ENCODE results near the gene RBM38.
A peak's percentile ranks its signal among the peaks of the same experiment; 100 is the strongest.

RBM38 gene

GRCh38 chr20:57412347-57413029, 21.3 kb downstream of the RBM38 start:
- peak overlapping the region; percentile 55 for H2BK15ac ChIP-seq (ENCODE audit: low read length)
- no peak overlapping the region for H2AFZ ChIP-seq (ENCODE audit: low read length)
- H3K4ac ChIP-seq (ENCODE audit: low read length): no peak overlapping the region
- H4K8ac ChIP-seq (ENCODE audit: low read depth, low read length): no peak overlapping the region
- H3K36me3 ChIP-seq (replicated peaks in 1 of 2; ENCODE audit: control insufficient read depth in 2 of 2, insufficient read depth in 2 of 2, low read length in 2 of 2): peaks cover 11 to 24% of the 10 kb centered on the region in 2 donors
- peaks cover 2% of the 10 kb centered on the region for H3K79me1 ChIP-seq (ENCODE audit: low read depth, low read length)
- H3K18ac ChIP-seq (ENCODE audit: low read length): peak overlapping the region; percentile 79
- no CpG with 5 or more reads among the region's 8 CpGs for WGBS, 2 donors (ENCODE audit: extremely low coverage in 2 of 2, insufficient read length in 2 of 2, insufficient replicate concordance in 1 of 2)
- H3K4me3 ChIP-seq (ENCODE audit: low read length in 2 of 2): no peak overlapping the region
- peak overlapping the region; percentile 21 for H2BK120ac ChIP-seq (ENCODE audit: low read depth, low read length)
- H4K91ac ChIP-seq (ENCODE audit: low read depth, low read length, poor library complexity): no peak overlapping the region
- H3K4me1 ChIP-seq (ENCODE audit: control insufficient read depth in 2 of 2, insufficient read depth in 1 of 2, low read depth in 1 of 2, low read length in 2 of 2): peaks cover 11 to 13% of the 10 kb centered on the region in 2 donors
- no peak overlapping the region for H3K27ac ChIP-seq (replicated peaks; ENCODE audit: low read length)
- H3K9me3 ChIP-seq (replicated peaks in 1 of 2; ENCODE audit: control insufficient read depth in 2 of 2, insufficient read depth in 1 of 2, low read depth in 1 of 2, low read length in 2 of 2): no peaks in the 10 kb centered on the region
- peak overlapping the region; percentile 91 for H2AK5ac ChIP-seq (ENCODE audit: low read depth, low read length)
- no peak overlapping the region for H3K9ac ChIP-seq (ENCODE audit: low read depth, low read length, poor library complexity)
- H3K4me2 ChIP-seq (ENCODE audit: insufficient read depth, low read length, poor library complexity, severe bottlenecking): no peak overlapping the region
- H3K14ac ChIP-seq (ENCODE audit: low read length): no peak overlapping the region
- peaks cover 0 to 6% (median 0%) of the 10 kb centered on the region in 3 experiments for H3K27me3 ChIP-seq (ENCODE audit: control insufficient read depth in 3 of 3, insufficient read depth in 3 of 3, low read depth in 1 of 3, low read length in 3 of 3)
- no peak for DNase-seq (ENCODE audit: low spot score)
- no peak overlapping the region for H2BK12ac ChIP-seq (ENCODE audit: low read length)
- H3K23ac ChIP-seq (ENCODE audit: low read depth, low read length, poor library complexity): peak overlapping the region; percentile 17
- no peak overlapping the region for H2BK5ac ChIP-seq (ENCODE audit: low read length)

GRCh38 chr20:57413986-57414385, 22.8 kb downstream of the RBM38 start:
- Histone ChIP-seq H2AFZ (ENCODE audit: low read length) (no peak overlapping the region), H2BK5ac (ENCODE audit: low read length) (peak overlapping the region; percentile 7), H2BK15ac (ENCODE audit: low read length) (peak overlapping the region; percentile 56), H4K8ac (ENCODE audit: low read depth, low read length) (no peak overlapping the region), H2BK120ac (ENCODE audit: low read depth, low read length) (no peak overlapping the region), H3K4me2 (ENCODE audit: insufficient read depth, low read length, poor library complexity, severe bottlenecking) (no peak overlapping the region), H3K9ac (ENCODE audit: low read depth, low read length, poor library complexity) (no peak overlapping the region), H3K27ac (replicated peaks; ENCODE audit: low read length) (no peak overlapping the region), H3K4me1 (ENCODE audit: control insufficient read depth in 2 of 2, insufficient read depth in 1 of 2, low read depth in 1 of 2, low read length in 2 of 2) (peaks cover 8 to 11% of the 10 kb centered on the region in 2 donors), H2BK12ac (ENCODE audit: low read length) (no peak overlapping the region), H4K91ac (ENCODE audit: low read depth, low read length, poor library complexity) (no peak overlapping the region), H3K9me3 (replicated peaks in 1 of 2; ENCODE audit: control insufficient read depth in 2 of 2, insufficient read depth in 1 of 2, low read depth in 1 of 2, low read length in 2 of 2) (no peaks in the 10 kb centered on the region), H3K27me3 (ENCODE audit: control insufficient read depth in 3 of 3, insufficient read depth in 3 of 3, low read depth in 1 of 3, low read length in 3 of 3) (peaks cover 0 to 6% (median 0%) of the 10 kb centered on the region in 3 experiments), H3K4me3 (ENCODE audit: low read length in 2 of 2) (no peak overlapping the region), H3K4ac (ENCODE audit: low read length) (no peak overlapping the region), H3K36me3 (replicated peaks in 1 of 2; ENCODE audit: control insufficient read depth in 2 of 2, insufficient read depth in 2 of 2, low read length in 2 of 2) (peaks cover 2 to 9% of the 10 kb centered on the region in 2 donors), H3K18ac (ENCODE audit: low read length) (no peak overlapping the region), H2AK5ac (ENCODE audit: low read depth, low read length) (peak overlapping the region; percentile 72), H3K23ac (ENCODE audit: low read depth, low read length, poor library complexity) (peak overlapping the region; percentile 37), H3K14ac (ENCODE audit: low read length) (no peak overlapping the region), H3K79me1 (ENCODE audit: low read depth, low read length) (no peaks in the 10 kb centered on the region)
- WGBS, 2 donors (ENCODE audit: extremely low coverage in 2 of 2, insufficient read length in 2 of 2, insufficient replicate concordance in 1 of 2): no CpG with 5 or more reads among the region's 10 CpGs
- DNase-seq (ENCODE audit: low spot score): no peak

- H3K27me3 ChIP-seq (ENCODE audit: control insufficient read depth in 3 of 3, insufficient read depth in 3 of 3, low read depth in 1 of 3, low read length in 3 of 3): peaks cover 0 to 6% (median 0%) of the 10 kb centered on the region in 3 experiments
- peaks cover 0 to 2% of the 10 kb centered on the region in 2 donors for H3K36me3 ChIP-seq (replicated peaks in 1 of 2; ENCODE audit: control insufficient read depth in 2 of 2, insufficient read depth in 2 of 2, low read length in 2 of 2)
- no CpG with 5 or more reads among the region's 19 CpGs for WGBS, 2 donors (ENCODE audit: extremely low coverage in 2 of 2, insufficient read length in 2 of 2, insufficient replicate concordance in 1 of 2)
- no peaks in the 10 kb centered on the region for H3K9me3 ChIP-seq (replicated peaks in 1 of 2; ENCODE audit: control insufficient read depth in 2 of 2, insufficient read depth in 1 of 2, low read depth in 1 of 2, low read length in 2 of 2)
- H3K79me1 ChIP-seq (ENCODE audit: low read depth, low read length): no peaks in the 10 kb centered on the region
- H2BK120ac ChIP-seq (ENCODE audit: low read depth, low read length): no peak overlapping the region
- no peak overlapping the region for H3K4me2 ChIP-seq (ENCODE audit: insufficient read depth, low read length, poor library complexity, severe bottlenecking)
- no peak overlapping the region for H4K91ac ChIP-seq (ENCODE audit: low read depth, low read length, poor library complexity)
- no peak overlapping the region for H3K9ac ChIP-seq (ENCODE audit: low read depth, low read length, poor library complexity)
- peaks cover 4% of the 10 kb centered on the region in 2 donors for H3K4me1 ChIP-seq (ENCODE audit: control insufficient read depth in 2 of 2, insufficient read depth in 1 of 2, low read depth in 1 of 2, low read length in 2 of 2)
- no peak overlapping the region for H3K27ac ChIP-seq (replicated peaks; ENCODE audit: low read length)
- H2AK5ac ChIP-seq (ENCODE audit: low read depth, low read length): peak overlapping the region; percentile 73
- no peak overlapping the region for H2BK12ac ChIP-seq (ENCODE audit: low read length)
- H4K8ac ChIP-seq (ENCODE audit: low read depth, low read length): no peak overlapping the region
- no peak overlapping the region for H2AFZ ChIP-seq (ENCODE audit: low read length)
- peak overlapping the region; percentile 51 for H3K14ac ChIP-seq (ENCODE audit: low read length)
- H3K23ac ChIP-seq (ENCODE audit: low read depth, low read length, poor library complexity): peak overlapping the region; percentile 22
- no peak overlapping the region for H3K4ac ChIP-seq (ENCODE audit: low read length)
- no peak overlapping the region for H3K4me3 ChIP-seq (ENCODE audit: low read length in 2 of 2)
- peak overlapping the region; percentile 76 for H2BK15ac ChIP-seq (ENCODE audit: low read length)
- no peak for DNase-seq (ENCODE audit: low spot score)
- H2BK5ac ChIP-seq (ENCODE audit: low read length): no peak overlapping the region
- peak overlapping the region; percentile 78 for H3K18ac ChIP-seq (ENCODE audit: low read length)
Measured at GRCh38 chr20:57414867-57415592, 23.8 kb downstream of the RBM38 start.

- Histone ChIP-seq H3K27me3 (ENCODE audit: control insufficient read depth in 3 of 3, insufficient read depth in 3 of 3, low read depth in 1 of 3, low read length in 3 of 3) (peaks cover 0 to 11% (median 0%) of the 10 kb centered on the region in 3 experiments), H4K91ac (ENCODE audit: low read depth, low read length, poor library complexity) (no peak overlapping the region), H3K14ac (ENCODE audit: low read length) (no peak overlapping the region), H3K79me1 (ENCODE audit: low read depth, low read length) (no peaks in the 10 kb centered on the region), H3K4me1 (ENCODE audit: control insufficient read depth in 2 of 2, insufficient read depth in 1 of 2, low read depth in 1 of 2, low read length in 2 of 2) (no peaks in the 10 kb centered on the region), H4K8ac (ENCODE audit: low read depth, low read length) (no peak overlapping the region), H2AFZ (ENCODE audit: low read length) (peak overlapping the region; percentile 42), H2BK5ac (ENCODE audit: low read length) (no peak overlapping the region), H3K9ac (ENCODE audit: low read depth, low read length, poor library complexity) (no peak overlapping the region), H3K18ac (ENCODE audit: low read length) (no peak overlapping the region), H3K36me3 (replicated peaks in 1 of 2; ENCODE audit: control insufficient read depth in 2 of 2, insufficient read depth in 2 of 2, low read length in 2 of 2) (peaks cover 0 to 2% of the 10 kb centered on the region in 2 donors), H3K4ac (ENCODE audit: low read length) (no peak overlapping the region), H3K27ac (replicated peaks; ENCODE audit: low read length) (no peak overlapping the region), H2BK12ac (ENCODE audit: low read length) (no peak overlapping the region), H2AK5ac (ENCODE audit: low read depth, low read length) (peak overlapping the region; percentile 31), H3K4me2 (ENCODE audit: insufficient read depth, low read length, poor library complexity, severe bottlenecking) (no peak overlapping the region), H2BK15ac (ENCODE audit: low read length) (no peak overlapping the region), H3K9me3 (replicated peaks in 1 of 2; ENCODE audit: control insufficient read depth in 2 of 2, insufficient read depth in 1 of 2, low read depth in 1 of 2, low read length in 2 of 2) (no peaks in the 10 kb centered on the region), H3K23ac (ENCODE audit: low read depth, low read length, poor library complexity) (no peak overlapping the region), H2BK120ac (ENCODE audit: low read depth, low read length) (no peak overlapping the region), H3K4me3 (ENCODE audit: low read length in 2 of 2) (no peak overlapping the region)
- DNase-seq (ENCODE audit: low spot score): no peak
- no CpG with 5 or more reads among the region's 11 CpGs for WGBS, 2 donors (ENCODE audit: extremely low coverage in 2 of 2, insufficient read length in 2 of 2, insufficient replicate concordance in 1 of 2)
Measured at GRCh38 chr20:57415771-57416170, 24.6 kb downstream of the RBM38 start.

Data from neuronal stem cell (in vitro differentiated cells).